Measurements from ENCODE around the gene LHFPL3.

Gene LHFPL3

DNA sequence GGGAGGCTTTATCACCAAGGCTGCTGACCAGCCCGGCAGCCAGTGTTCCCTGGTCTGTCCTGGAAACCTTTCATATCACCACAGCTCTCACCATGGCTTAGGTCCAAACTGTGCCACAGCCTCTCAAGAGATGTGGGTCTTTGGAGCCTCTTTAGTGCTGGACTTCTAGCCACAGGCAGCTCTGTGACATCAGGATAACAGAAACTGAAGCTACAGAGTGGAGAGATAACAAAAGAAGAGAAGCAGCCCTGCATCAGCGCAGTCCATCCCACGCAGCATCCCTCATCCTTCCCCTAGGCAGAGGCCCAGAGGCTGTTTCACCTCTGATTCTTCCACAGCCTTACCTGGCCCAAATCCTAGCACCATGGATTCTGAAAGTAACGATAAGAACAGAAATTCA is 497.7 kb downstream of the LHFPL3 start:
- Histone ChIP-seq H3K4me3 (ENCODE audit: low read length) (no peak overlapping the region), H3K4me2 (ENCODE audit: low read length) (no peak overlapping the region), H3K9me3 (ENCODE audit: control insufficient read depth, insufficient read depth, low read length) (no peaks in the 10 kb centered on the region), H3K9me2 (replicated peaks; ENCODE audit: control insufficient read depth, low read length) (no peaks in the 10 kb centered on the region), H3K36me3 (ENCODE audit: control insufficient read depth, low read length) (no peaks in the 10 kb centered on the region), H4K20me1 (ENCODE audit: control insufficient read depth, insufficient read depth, low read depth, low read length) (no peaks in the 10 kb centered on the region), H3K27ac (ENCODE audit: low read depth, low read length) (no peak overlapping the region), H3K4me1 (ENCODE audit: control insufficient read depth, low read length) (no peaks in the 10 kb centered on the region), H3K79me2 (ENCODE audit: control insufficient read depth, low read length) (no peaks in the 10 kb centered on the region), H3F3A (ENCODE audit: control insufficient read depth, insufficient read depth) (no peaks in the 10 kb centered on the region), H3K27me3 (ENCODE audit: control insufficient read depth, low read length) (no peaks in the 10 kb centered on the region)
- TF ChIP-seq, protein P1, sequence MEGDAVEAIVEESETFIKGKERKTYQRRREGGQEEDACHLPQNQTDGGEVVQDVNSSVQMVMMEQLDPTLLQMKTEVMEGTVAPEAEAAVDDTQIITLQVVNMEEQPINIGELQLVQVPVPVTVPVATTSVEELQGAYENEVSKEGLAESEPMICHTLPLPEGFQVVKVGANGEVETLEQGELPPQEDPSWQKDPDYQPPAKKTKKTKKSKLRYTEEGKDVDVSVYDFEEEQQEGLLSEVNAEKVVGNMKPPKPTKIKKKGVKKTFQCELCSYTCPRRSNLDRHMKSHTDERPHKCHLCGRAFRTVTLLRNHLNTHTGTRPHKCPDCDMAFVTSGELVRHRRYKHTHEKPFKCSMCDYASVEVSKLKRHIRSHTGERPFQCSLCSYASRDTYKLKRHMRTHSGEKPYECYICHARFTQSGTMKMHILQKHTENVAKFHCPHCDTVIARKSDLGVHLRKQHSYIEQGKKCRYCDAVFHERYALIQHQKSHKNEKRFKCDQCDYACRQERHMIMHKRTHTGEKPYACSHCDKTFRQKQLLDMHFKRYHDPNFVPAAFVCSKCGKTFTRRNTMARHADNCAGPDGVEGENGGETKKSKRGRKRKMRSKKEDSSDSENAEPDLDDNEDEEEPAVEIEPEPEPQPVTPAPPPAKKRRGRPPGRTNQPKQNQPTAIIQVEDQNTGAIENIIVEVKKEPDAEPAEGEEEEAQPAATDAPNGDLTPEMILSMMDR (IDR thresholded peaks at IDR 0.05; ENCODE audit: low read depth, low read length, poor library complexity, severe bottlenecking), result no peak
- TF ChIP-seq EZH2phosphoT487 (IDR thresholded peaks at IDR 0.05; ENCODE audit: borderline replicate concordance, low read length), result no peak

DNA sequence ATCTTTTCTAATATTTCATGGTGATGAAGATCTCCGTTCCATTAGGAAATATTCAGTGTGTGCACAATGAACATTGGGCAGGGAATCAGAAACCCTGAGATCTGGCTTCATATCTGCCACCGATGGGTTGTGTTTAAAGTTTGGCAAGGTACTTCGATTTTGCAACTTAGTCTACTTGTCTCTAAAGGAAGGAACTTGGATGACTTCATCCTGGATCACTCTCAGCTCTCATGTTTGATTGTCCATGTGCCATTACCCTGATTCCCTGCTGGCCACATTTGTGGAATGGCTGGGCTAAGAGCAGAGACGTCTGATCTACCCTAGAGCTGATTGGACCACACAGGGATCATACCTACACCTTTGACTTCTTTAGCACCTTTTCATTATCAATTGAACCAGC is 508.6 kb downstream of the LHFPL3 start:
- no peaks in the 10 kb centered on the region for H3K79me2 ChIP-seq (ENCODE audit: control insufficient read depth, low read length)
- no peaks in the 10 kb centered on the region for H3K36me3 ChIP-seq (ENCODE audit: control insufficient read depth, low read length)
- no peak overlapping the region for H3K4me2 ChIP-seq (ENCODE audit: low read length)
- H3F3A ChIP-seq (ENCODE audit: control insufficient read depth, insufficient read depth), result no peaks in the 10 kb centered on the region
- no peaks in the 10 kb centered on the region for H3K9me2 ChIP-seq (replicated peaks; ENCODE audit: control insufficient read depth, low read length)
- no peaks in the 10 kb centered on the region for H3K9me3 ChIP-seq (ENCODE audit: control insufficient read depth, insufficient read depth, low read length)
- no peaks in the 10 kb centered on the region for H4K20me1 ChIP-seq (ENCODE audit: control insufficient read depth, insufficient read depth, low read depth, low read length)
- peaks cover 8% of the 10 kb centered on the region; the same call in 1 of the 2 replicates for H3K27me3 ChIP-seq (ENCODE audit: control insufficient read depth, low read length)
- H3K27ac ChIP-seq (ENCODE audit: low read depth, low read length), result no peak overlapping the region
- no peak overlapping the region for H3K4me3 ChIP-seq (ENCODE audit: low read length)
- no peaks in the 10 kb centered on the region for H3K4me1 ChIP-seq (ENCODE audit: control insufficient read depth, low read length)
- TF ChIP-seq, protein P1 (IDR thresholded peaks at IDR 0.05; ENCODE audit: low read depth, low read length, poor library complexity, severe bottlenecking), result no peak
- TF ChIP-seq EZH2phosphoT487 (IDR thresholded peaks at IDR 0.05; ENCODE audit: borderline replicate concordance, low read length), result no peak

DNA sequence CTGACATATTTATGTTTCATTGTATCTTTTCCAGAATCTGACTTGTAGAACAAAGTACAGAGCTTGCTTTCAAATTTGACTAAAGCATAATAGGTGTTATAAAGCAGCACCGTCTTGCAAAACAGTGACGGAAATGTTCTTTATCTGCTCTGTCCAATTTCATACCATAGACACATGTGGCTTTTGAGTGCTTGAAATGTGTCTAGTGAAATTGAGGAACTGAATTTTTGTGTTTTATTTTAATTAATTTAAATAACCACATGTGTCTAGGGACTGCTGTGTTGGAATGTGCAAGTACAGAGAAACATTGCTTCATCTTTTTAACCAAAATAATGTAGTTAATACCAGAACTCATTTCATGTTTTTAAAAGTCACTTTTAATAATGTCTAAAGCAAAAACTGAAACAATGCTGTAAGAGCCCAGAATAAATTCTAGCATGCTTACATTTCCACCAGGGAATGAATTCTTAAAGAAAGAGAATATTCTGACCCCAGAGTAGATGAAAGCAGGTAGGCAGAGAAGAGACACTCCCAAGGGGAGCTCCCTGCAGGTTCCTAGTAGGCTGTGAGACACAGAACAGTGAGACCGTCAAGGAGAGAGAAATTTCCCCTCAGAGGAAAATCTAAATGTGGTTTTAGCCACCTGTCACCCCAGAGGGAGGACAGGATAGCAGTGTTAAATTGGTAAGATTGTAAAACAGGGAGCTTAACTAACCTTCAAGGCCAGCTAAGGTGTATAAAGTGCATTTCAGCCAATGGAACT is 510.3 kb downstream of the LHFPL3 start:
- H3K4me1 ChIP-seq (ENCODE audit: control insufficient read depth, low read length), result no peaks in the 10 kb centered on the region
- H3K9me2 ChIP-seq (replicated peaks; ENCODE audit: control insufficient read depth, low read length), result no peaks in the 10 kb centered on the region
- H3K4me2 ChIP-seq (ENCODE audit: low read length), result no peak overlapping the region
- H4K20me1 ChIP-seq (ENCODE audit: control insufficient read depth, insufficient read depth, low read depth, low read length), result no peaks in the 10 kb centered on the region
- no peaks in the 10 kb centered on the region for H3F3A ChIP-seq (ENCODE audit: control insufficient read depth, insufficient read depth)
- H3K79me2 ChIP-seq (ENCODE audit: control insufficient read depth, low read length), result no peaks in the 10 kb centered on the region
- H3K36me3 ChIP-seq (ENCODE audit: control insufficient read depth, low read length), result no peaks in the 10 kb centered on the region
- no peak overlapping the region for H3K4me3 ChIP-seq (ENCODE audit: low read length)
- no peaks in the 10 kb centered on the region for H3K9me3 ChIP-seq (ENCODE audit: control insufficient read depth, insufficient read depth, low read length)
- H3K27ac ChIP-seq (ENCODE audit: low read depth, low read length), result no peak overlapping the region
- H3K27me3 ChIP-seq (ENCODE audit: control insufficient read depth, low read length), result peaks cover 11% of the 10 kb centered on the region; the same call in 1 of the 2 replicates
- TF ChIP-seq, protein P1 (IDR thresholded peaks at IDR 0.05; ENCODE audit: low read depth, low read length, poor library complexity, severe bottlenecking), result no peak
- TF ChIP-seq EZH2phosphoT487 (IDR thresholded peaks at IDR 0.05; ENCODE audit: borderline replicate concordance, low read length), result no peak
